ENCODE data around the gene SCGB3A2.

Gene SCGB3A2

DNA sequence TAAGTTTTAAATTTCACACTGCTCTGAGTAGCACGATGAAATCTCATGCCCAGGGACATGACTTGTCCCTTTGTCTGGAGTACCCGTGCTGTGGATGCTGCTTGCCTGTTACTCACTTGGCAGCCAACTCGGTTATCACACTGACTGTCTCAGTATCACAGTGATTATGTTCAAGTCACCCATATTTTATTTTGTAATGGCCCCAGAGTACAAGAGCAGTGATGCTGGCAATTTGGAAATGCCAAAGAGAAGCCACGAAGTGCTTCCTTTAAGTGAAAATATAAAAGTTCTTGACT, 22.8 kb upstream of the SCGB3A2 start:
- TF ChIP-seq TCF4 (CRISPR knock-in tag; IDR thresholded peaks at IDR 0.05; ENCODE audit: borderline replicate concordance) (no peak), ARNTL (CRISPR knock-in tag; IDR thresholded peaks at IDR 0.05; ENCODE audit: borderline replicate concordance, low read depth) (no peak), ZNF8 (CRISPR knock-in tag; IDR thresholded peaks at IDR 0.05) (no peak)
- no peak for ATAC-seq

DNA sequence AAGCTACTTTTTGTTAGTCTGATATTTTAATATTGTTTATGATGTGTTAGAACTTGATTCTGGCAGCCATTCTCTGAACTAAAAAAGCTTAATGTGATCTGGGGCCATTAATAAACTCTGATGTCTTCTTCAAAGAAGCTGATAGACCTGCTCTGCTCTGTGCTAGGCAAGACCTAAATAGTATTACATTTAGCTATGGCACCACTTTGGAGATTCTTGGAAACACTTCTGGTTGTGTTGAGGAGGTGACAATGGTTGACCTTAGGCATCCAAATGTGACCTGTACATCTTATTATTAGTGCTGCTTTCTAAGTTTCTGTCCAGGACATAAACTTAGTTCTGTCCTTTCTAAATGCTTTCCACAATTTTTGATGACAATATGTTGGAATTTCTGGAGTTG, 21.7 kb upstream of the SCGB3A2 start:
- no peak for ATAC-seq
- TF ChIP-seq ESRRG (CRISPR knock-in tag; IDR thresholded peaks at IDR 0.05), result no peak
- TF ChIP-seq GLIS3 (CRISPR knock-in tag; IDR thresholded peaks at IDR 0.05), result no peak
- TF ChIP-seq PPARA (CRISPR knock-in tag; IDR thresholded peaks at IDR 0.05; ENCODE audit: borderline replicate concordance), result no peak
- no peak for TF ChIP-seq SNAI2 (CRISPR knock-in tag; IDR thresholded peaks at IDR 0.05)

DNA sequence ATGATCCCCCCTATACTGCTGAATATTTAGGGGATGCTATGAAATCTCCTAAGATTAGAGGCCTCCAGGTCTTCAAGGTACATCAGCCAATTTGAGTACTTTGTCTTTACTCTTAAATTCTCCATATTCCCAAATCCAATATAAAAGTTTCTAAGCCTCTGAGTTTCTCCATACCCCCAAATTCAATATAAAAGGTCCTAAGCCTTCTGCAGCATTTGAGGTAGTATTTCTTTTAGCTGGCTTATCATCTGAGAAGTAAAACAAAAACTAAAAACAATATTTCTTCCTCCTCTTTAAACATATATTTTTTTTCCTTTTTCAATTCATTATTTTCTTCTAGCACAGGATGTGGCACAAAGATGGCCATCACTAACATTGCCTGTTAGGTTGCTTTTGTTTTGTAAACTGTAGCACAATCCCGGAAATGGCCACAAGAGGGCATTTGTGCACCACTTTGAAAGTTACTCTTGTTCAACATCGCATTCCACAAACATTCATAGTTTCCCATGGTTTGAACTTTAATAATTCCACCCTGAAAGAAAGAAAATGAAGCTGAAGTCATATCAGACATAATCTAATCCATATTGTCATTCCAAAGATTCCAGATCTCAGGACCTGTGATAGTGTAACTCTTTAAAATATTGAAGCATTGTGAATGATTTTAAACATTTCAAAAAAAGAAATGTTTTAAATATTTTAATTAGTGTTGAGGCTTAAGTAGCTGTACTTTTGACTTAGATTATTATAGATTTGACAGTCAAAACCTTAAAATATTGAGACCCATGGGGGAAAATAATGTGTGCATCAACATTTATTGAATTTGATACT, 21.0 kb upstream of the SCGB3A2 start:
- peak; percentile 92 for ATAC-seq
- TF ChIP-seq RARB (CRISPR knock-in tag; IDR thresholded peaks at IDR 0.05) (no peak), ARNTL (CRISPR knock-in tag; IDR thresholded peaks at IDR 0.05; ENCODE audit: borderline replicate concordance, low read depth) (no peak), TOX (CRISPR knock-in tag; IDR thresholded peaks at IDR 0.05; ENCODE audit: borderline replicate concordance) (no peak), ZFP30 (CRISPR knock-in tag; IDR thresholded peaks at IDR 0.05) (no peak), ISL1 (CRISPR knock-in tag; IDR thresholded peaks at IDR 0.05) (no peak), BACH2 (CRISPR knock-in tag; IDR thresholded peaks at IDR 0.05; ENCODE audit: borderline replicate concordance) (no peak)
- TF ChIP-seq, protein P1, sequence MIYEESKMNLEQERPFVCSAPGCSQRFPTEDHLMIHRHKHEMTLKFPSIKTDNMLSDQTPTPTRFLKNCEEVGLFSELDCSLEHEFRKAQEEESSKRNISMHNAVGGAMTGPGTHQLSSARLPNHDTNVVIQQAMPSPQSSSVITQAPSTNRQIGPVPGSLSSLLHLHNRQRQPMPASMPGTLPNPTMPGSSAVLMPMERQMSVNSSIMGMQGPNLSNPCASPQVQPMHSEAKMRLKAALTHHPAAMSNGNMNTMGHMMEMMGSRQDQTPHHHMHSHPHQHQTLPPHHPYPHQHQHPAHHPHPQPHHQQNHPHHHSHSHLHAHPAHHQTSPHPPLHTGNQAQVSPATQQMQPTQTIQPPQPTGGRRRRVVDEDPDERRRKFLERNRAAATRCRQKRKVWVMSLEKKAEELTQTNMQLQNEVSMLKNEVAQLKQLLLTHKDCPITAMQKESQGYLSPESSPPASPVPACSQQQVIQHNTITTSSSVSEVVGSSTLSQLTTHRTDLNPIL (CRISPR knock-in tag; IDR thresholded peaks at IDR 0.05; ENCODE audit: low read depth), result no peak

DNA sequence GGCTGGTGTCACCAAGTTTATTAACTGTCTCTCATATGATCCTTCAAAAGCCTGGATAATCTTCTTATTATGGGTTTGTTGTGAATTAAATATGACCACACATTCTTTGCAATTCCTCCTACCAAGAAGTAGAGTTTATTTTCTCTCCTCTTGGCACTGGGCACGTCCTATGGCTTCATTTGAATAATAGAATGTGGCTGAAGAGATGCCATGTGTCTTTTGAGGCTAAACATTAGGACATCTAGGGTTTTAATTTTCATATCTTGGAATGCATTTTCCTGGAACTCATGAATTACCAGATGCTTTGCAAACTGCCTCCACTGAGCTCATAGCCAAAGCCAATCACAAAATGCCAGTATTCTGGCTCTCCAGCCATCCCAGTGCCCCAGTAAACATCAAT, 19.9 kb upstream of the SCGB3A2 start:
- TF ChIP-seq ISL1 (CRISPR knock-in tag; IDR thresholded peaks at IDR 0.05) (no peak), ESRRG (CRISPR knock-in tag; IDR thresholded peaks at IDR 0.05) (no peak), ZFP3 (CRISPR knock-in tag; IDR thresholded peaks at IDR 0.05) (no peak)
- ATAC-seq, result no peak

DNA sequence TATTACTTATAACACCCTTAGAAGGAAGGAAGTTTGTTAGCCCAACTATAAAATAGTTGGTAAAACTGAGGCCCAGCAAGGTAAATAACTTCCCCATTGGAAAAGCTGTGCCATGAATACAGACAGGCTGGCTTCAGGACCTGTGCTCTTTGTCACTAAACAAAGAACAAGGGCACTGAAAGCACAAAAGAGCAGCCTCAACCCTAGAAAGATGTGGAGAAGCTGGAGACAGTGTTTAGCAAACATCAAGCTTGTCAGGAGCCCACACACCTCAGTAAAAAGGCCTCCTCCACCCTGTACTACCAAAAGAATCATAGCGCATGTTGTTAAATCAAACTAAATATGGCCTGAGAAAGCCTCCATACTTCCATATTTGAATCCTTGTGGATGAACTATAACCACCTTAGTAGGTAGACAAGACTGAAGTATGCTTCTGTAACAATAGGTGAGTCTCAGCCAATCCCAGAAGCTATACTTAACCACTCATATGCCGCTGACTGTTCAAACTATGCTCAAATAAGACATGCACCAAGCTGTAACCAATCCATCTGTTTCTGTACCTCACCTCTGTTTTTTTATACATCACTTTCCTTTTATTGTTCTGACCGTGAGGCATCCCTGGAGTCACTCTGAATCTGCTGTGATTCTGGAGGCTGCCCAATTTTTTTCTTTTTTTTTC, 18.4 kb upstream of the SCGB3A2 start:
- ATAC-seq, result no peak
- TF ChIP-seq ISL1 (CRISPR knock-in tag; IDR thresholded peaks at IDR 0.05), result no peak
- TF ChIP-seq BACH2 (CRISPR knock-in tag; IDR thresholded peaks at IDR 0.05; ENCODE audit: borderline replicate concordance), result no peak
- no peak for TF ChIP-seq GLIS3 (CRISPR knock-in tag; IDR thresholded peaks at IDR 0.05)
- TF ChIP-seq, protein P2, sequence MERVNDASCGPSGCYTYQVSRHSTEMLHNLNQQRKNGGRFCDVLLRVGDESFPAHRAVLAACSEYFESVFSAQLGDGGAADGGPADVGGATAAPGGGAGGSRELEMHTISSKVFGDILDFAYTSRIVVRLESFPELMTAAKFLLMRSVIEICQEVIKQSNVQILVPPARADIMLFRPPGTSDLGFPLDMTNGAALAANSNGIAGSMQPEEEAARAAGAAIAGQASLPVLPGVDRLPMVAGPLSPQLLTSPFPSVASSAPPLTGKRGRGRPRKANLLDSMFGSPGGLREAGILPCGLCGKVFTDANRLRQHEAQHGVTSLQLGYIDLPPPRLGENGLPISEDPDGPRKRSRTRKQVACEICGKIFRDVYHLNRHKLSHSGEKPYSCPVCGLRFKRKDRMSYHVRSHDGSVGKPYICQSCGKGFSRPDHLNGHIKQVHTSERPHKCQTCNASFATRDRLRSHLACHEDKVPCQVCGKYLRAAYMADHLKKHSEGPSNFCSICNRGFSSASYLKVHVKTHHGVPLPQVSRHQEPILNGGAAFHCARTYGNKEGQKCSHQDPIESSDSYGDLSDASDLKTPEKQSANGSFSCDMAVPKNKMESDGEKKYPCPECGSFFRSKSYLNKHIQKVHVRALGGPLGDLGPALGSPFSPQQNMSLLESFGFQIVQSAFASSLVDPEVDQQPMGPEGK (CRISPR knock-in tag; IDR thresholded peaks at IDR 0.05; ENCODE audit: borderline replicate concordance), result no peak
- TF ChIP-seq, protein P1 (CRISPR knock-in tag; IDR thresholded peaks at IDR 0.05; ENCODE audit: low read depth), result no peak
- TF ChIP-seq PPARA (CRISPR knock-in tag; IDR thresholded peaks at IDR 0.05; ENCODE audit: borderline replicate concordance), result no peak
- TF ChIP-seq OSR1 (CRISPR knock-in tag; IDR thresholded peaks at IDR 0.05), result no peak
- TF ChIP-seq, protein P3, sequence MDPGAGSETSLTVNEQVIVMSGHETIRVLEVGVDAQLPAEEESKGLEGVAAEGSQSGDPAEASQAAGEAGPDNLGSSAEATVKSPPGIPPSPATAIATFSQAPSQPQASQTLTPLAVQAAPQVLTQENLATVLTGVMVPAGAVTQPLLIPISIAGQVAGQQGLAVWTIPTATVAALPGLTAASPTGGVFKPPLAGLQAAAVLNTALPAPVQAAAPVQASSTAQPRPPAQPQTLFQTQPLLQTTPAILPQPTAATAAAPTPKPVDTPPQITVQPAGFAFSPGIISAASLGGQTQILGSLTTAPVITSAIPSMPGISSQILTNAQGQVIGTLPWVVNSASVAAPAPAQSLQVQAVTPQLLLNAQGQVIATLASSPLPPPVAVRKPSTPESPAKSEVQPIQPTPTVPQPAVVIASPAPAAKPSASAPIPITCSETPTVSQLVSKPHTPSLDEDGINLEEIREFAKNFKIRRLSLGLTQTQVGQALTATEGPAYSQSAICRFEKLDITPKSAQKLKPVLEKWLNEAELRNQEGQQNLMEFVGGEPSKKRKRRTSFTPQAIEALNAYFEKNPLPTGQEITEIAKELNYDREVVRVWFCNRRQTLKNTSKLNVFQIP (CRISPR knock-in tag; IDR thresholded peaks at IDR 0.05; ENCODE audit: borderline replicate concordance, low read depth), result no peak
- TF ChIP-seq ARNTL (CRISPR knock-in tag; IDR thresholded peaks at IDR 0.05; ENCODE audit: borderline replicate concordance, low read depth), result no peak
- no peak for TF ChIP-seq ESRRG (CRISPR knock-in tag; IDR thresholded peaks at IDR 0.05)
- TF ChIP-seq ZNF565 (CRISPR knock-in tag; conservative IDR thresholded peaks at IDR 0.05; ENCODE audit: low read depth), result no peak
- TF ChIP-seq ZFP3 (CRISPR knock-in tag; IDR thresholded peaks at IDR 0.05), result no peak
- TF ChIP-seq CSDC2 (CRISPR knock-in tag; IDR thresholded peaks at IDR 0.05), result no peak
